Activated T-helper 2 cell treated with anti-CD3 and anti-CD28 coated beads, Interferon-gamma antibody, Interleukin-2, Interleukin-4, amounts not matched to agents 10 μg/mL and 5 μg/mL and 100 μg/mL, durations not matched to agents 14 hours and 24 hours and 36 hours (primary cell): ENCODE data around the gene F13A1. TPM values are rescaled to one million over a fixed set of nuclear protein-coding genes. Genes with fewer than 3 reads are reported as not detected.

ENCODE experiments used
- DNase-seq: peaks from one replicate; pipeline ENCODE4 v3.0.0; 2021; ENCODE audit warnings: low spot score
- H3K27ac Mint-ChIP-seq: one replicate; pipeline ENCODE4 v1.8.0; 2021; ENCODE audit warnings: mixed read lengths
- H3K27me3 Mint-ChIP-seq: one replicate; pipeline ENCODE4 v1.8.0; 2021; ENCODE audit warnings: low read depth, mixed read lengths
- H3K36me3 Mint-ChIP-seq: one replicate; pipeline ENCODE4 v1.8.0; 2021; ENCODE audit warnings: low read depth, mixed read lengths
- H3K4me1 Mint-ChIP-seq: one replicate; pipeline ENCODE4 v1.8.0; 2021; ENCODE audit warnings: low read depth, mixed read lengths
- H3K4me3 Mint-ChIP-seq: one replicate; pipeline ENCODE4 v1.8.0; 2021; ENCODE audit warnings: low read depth, mild to moderate bottlenecking, moderate library complexity, mixed read lengths
- H3K9me3 Mint-ChIP-seq: one replicate; pipeline ENCODE4 v1.8.0; 2021; ENCODE audit warnings: mixed read lengths
- intact Hi-C: fragments of 100-400 bp; cut with micrococcal nuclease; formaldehyde crosslinking; loops from one replicate; pipeline ENCODE4 v1.15.1; 2023
- total RNA-seq: library from RNA; stranded (reverse); gene quantifications from 2 replicates; pipeline ENCODE4 v1.2.3, GENCODE V29; 2022

Gene F13A1
- total RNA-seq, 1 donor from 2014 or later, result not detected

DNA sequence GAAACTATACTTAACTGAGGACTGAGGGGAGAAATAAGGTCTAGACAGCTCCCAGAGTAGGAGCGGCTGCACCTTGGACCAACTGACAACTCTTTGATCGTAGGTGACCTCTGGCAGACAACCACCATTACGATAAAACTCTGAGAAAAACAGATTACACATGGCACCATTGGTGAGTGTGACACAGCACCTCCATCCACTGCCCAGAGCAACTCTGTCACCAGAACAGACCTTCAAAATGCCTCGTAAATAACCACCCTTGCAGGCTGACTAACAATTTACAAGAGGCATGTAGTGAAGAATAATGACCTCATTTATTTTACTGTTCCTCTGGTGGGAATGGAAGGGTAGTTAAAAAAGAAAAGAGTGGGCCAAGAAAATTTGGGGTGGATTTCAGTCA, 64.2 kb downstream of the F13A1 start:
- Mint-ChIP-seq H3K4me1 (no peaks in the 10 kb centered on the region), H3K27ac (no peak overlapping the region), H3K27me3 (peaks cover 3% of the 10 kb centered on the region), H3K36me3 (no peaks in the 10 kb centered on the region), H3K4me3 (no peak overlapping the region), H3K9me3 (no peaks in the 10 kb centered on the region)
- no peak for DNase-seq
- intact Hi-C loops, result no loop called here

DNA sequence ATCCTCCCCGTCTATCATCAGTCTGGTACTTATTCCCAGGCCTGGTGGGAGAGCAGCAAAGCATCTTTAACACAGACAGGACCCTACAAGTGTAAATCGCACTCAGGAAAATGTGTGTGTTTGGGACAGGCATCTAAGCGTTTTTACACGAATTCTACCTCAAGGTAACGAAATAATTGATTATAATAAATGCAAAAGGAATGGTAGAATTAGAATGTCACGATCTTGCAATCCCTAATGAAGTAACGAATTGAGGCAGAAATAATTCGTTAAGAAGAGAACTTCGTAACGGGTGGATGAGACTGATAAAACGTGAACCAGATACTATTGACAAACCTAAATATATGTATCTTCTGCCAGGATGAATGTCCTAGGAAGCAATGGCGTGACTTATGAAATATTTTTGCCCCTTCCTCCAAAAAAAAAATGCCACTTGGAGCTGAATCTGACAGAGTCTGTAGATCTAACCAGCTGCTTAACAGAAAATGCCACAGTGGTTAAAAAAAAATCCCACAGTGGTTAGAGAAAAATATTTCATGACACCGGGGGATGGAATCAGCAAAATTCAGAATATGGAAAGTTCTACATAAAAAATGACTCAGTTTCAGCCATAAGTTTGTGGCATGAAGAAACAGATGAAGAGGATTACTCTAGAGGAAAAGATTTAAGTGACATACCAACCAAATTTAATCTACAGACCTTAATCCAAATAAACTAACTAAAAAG, 68.7 kb downstream of the F13A1 start:
- intact Hi-C loops, result no loop called here
- no peaks in the 10 kb centered on the region for H3K4me1 Mint-ChIP-seq

GRCh38 chr6:6248651-6249050, 71.8 kb downstream of the F13A1 start:
- Mint-ChIP-seq H3K36me3 (no peaks in the 10 kb centered on the region), H3K9me3 (no peaks in the 10 kb centered on the region), H3K27ac (no peak overlapping the region), H3K27me3 (peaks cover 5% of the 10 kb centered on the region), H3K4me3 (no peak overlapping the region), H3K4me1 (no peaks in the 10 kb centered on the region)
- intact Hi-C loops, result no loop called here
- DNase-seq, result no peak

More for the DNA sequence above, 68.7 kb downstream of the F13A1 start:
- no peaks in the 10 kb centered on the region for H3K9me3 Mint-ChIP-seq
- H3K27ac Mint-ChIP-seq, result no peak overlapping the region
- H3K36me3 Mint-ChIP-seq, result no peaks in the 10 kb centered on the region
- DNase-seq, result no peak
- no peak overlapping the region for H3K4me3 Mint-ChIP-seq
- peaks cover 5% of the 10 kb centered on the region for H3K27me3 Mint-ChIP-seq

DNA sequence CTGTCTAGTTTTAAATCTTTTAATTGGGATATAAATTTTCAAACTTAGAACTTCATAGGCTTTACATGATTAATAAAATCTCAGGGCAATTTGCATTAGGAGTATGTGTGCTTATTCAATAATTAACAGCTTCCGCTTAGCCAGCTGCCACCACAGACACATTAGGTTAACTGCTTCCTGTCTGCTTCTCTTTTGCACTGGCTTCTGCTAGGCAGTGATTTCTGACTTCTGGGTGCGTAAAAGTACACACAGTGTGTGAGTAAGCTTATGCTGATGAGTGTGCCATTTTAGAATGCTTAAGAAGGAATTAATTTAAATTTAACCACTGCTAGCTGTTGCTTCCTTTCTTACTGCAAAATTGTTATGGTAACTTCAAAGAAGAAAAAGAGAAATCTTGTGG, 73.9 kb downstream of the F13A1 start:
- Mint-ChIP-seq H3K4me3 (no peak overlapping the region), H3K4me1 (no peaks in the 10 kb centered on the region), H3K36me3 (no peaks in the 10 kb centered on the region), H3K9me3 (no peaks in the 10 kb centered on the region), H3K27me3 (peaks cover 1% of the 10 kb centered on the region), H3K27ac (no peak overlapping the region)
- DNase-seq, result no peak
- intact Hi-C loops, result no loop called here

- intact Hi-C loops, result no loop called here
- Mint-ChIP-seq H3K27ac (no peak overlapping the region), H3K4me3 (no peak overlapping the region), H3K9me3 (no peaks in the 10 kb centered on the region), H3K27me3 (peaks cover 1% of the 10 kb centered on the region), H3K4me1 (no peaks in the 10 kb centered on the region), H3K36me3 (no peaks in the 10 kb centered on the region)
- DNase-seq, result no peak
Measured at GRCh38 chr6:6244624-6245023, 75.8 kb downstream of the F13A1 start.

GRCh38 chr6:6243846-6244245, 76.6 kb downstream of the F13A1 start:
- no peak for DNase-seq
- Mint-ChIP-seq H3K4me3 (no peak overlapping the region), H3K9me3 (no peaks in the 10 kb centered on the region), H3K36me3 (no peaks in the 10 kb centered on the region), H3K27me3 (peaks cover 1% of the 10 kb centered on the region), H3K27ac (no peak overlapping the region), H3K4me1 (no peaks in the 10 kb centered on the region)
- intact Hi-C loops, result no loop called here

GRCh38 chr6:6239598-6240581, 80.6 kb downstream of the F13A1 start:
- Mint-ChIP-seq H3K4me3 (no peak overlapping the region), H3K36me3 (no peaks in the 10 kb centered on the region), H3K9me3 (no peaks in the 10 kb centered on the region), H3K27ac (no peak overlapping the region), H3K4me1 (no peaks in the 10 kb centered on the region), H3K27me3 (peaks cover 7% of the 10 kb centered on the region)
- intact Hi-C loops, result no loop called here
- no peak for DNase-seq

- no peak overlapping the region for H3K4me3 Mint-ChIP-seq
- H3K27ac Mint-ChIP-seq, result no peak overlapping the region
- intact Hi-C loops, result no loop called here
- no peaks in the 10 kb centered on the region for H3K9me3 Mint-ChIP-seq
- H3K27me3 Mint-ChIP-seq, result peaks cover 14% of the 10 kb centered on the region
- DNase-seq, result no peak
- H3K4me1 Mint-ChIP-seq, result no peaks in the 10 kb centered on the region
- no peaks in the 10 kb centered on the region for H3K36me3 Mint-ChIP-seq
Measured at GRCh38 chr6:6236730-6237469, 83.6 kb downstream of the F13A1 start.

- no peaks in the 10 kb centered on the region for H3K4me1 Mint-ChIP-seq
- no peaks in the 10 kb centered on the region for H3K9me3 Mint-ChIP-seq
- H3K4me3 Mint-ChIP-seq, result no peak overlapping the region
- no peaks in the 10 kb centered on the region for H3K36me3 Mint-ChIP-seq
- intact Hi-C loops, result no loop called here
- no peak overlapping the region for H3K27ac Mint-ChIP-seq
- no peak for DNase-seq
- peaks cover 17% of the 10 kb centered on the region for H3K27me3 Mint-ChIP-seq
Measured at GRCh38 chr6:6235786-6236185, 84.7 kb downstream of the F13A1 start.

- Mint-ChIP-seq H3K9me3 (no peaks in the 10 kb centered on the region), H3K27me3 (peaks cover 17% of the 10 kb centered on the region), H3K4me1 (no peaks in the 10 kb centered on the region), H3K27ac (no peak overlapping the region), H3K36me3 (no peaks in the 10 kb centered on the region), H3K4me3 (no peak overlapping the region)
- intact Hi-C loops, result no loop called here
- no peak for DNase-seq
Measured at GRCh38 chr6:6234963-6235362, 85.5 kb downstream of the F13A1 start.

- H3K4me3 Mint-ChIP-seq, result no peak overlapping the region
- H3K27ac Mint-ChIP-seq, result no peak overlapping the region
- DNase-seq, result no peak
- H3K27me3 Mint-ChIP-seq, result peaks cover 10% of the 10 kb centered on the region
- intact Hi-C loops, result no loop called here
- H3K4me1 Mint-ChIP-seq, result no peaks in the 10 kb centered on the region
- H3K9me3 Mint-ChIP-seq, result no peaks in the 10 kb centered on the region
- no peaks in the 10 kb centered on the region for H3K36me3 Mint-ChIP-seq
Measured at GRCh38 chr6:6230286-6230685, 90.2 kb downstream of the F13A1 start.

- Mint-ChIP-seq H3K4me1 (no peaks in the 10 kb centered on the region), H3K27me3 (peaks cover 4% of the 10 kb centered on the region), H3K36me3 (no peaks in the 10 kb centered on the region), H3K27ac (no peak overlapping the region), H3K9me3 (no peaks in the 10 kb centered on the region), H3K4me3 (no peak overlapping the region)
- intact Hi-C loops, result no loop called here
- no peak for DNase-seq
Measured at GRCh38 chr6:6227896-6228295, 92.6 kb downstream of the F13A1 start.
